Measurements from ENCODE around the gene INPP5J.

DNA sequence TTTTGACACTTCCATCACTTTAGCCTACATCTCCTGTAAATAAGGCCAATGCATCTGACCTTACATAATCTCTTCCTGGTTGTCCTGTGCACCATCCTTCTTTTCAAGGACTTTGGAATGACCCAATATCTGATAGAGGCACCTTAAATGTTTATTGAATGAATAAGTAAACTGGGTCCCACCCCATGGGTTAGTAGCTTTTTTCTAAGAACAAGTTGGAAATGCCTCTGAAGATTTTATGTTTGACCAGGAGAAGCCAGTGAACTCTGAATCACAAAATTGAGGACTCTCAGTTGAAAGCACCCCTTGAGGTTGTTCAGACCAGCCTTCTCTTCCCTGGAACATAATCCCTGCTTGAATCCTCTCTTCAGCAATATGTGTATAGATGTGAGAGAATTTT, 38.6 kb downstream of the INPP5J start:
- no peak for TF ChIP-seq TEAD1 (CRISPR knock-in tag; IDR thresholded peaks at IDR 0.05)
- TF ChIP-seq, protein P1, sequence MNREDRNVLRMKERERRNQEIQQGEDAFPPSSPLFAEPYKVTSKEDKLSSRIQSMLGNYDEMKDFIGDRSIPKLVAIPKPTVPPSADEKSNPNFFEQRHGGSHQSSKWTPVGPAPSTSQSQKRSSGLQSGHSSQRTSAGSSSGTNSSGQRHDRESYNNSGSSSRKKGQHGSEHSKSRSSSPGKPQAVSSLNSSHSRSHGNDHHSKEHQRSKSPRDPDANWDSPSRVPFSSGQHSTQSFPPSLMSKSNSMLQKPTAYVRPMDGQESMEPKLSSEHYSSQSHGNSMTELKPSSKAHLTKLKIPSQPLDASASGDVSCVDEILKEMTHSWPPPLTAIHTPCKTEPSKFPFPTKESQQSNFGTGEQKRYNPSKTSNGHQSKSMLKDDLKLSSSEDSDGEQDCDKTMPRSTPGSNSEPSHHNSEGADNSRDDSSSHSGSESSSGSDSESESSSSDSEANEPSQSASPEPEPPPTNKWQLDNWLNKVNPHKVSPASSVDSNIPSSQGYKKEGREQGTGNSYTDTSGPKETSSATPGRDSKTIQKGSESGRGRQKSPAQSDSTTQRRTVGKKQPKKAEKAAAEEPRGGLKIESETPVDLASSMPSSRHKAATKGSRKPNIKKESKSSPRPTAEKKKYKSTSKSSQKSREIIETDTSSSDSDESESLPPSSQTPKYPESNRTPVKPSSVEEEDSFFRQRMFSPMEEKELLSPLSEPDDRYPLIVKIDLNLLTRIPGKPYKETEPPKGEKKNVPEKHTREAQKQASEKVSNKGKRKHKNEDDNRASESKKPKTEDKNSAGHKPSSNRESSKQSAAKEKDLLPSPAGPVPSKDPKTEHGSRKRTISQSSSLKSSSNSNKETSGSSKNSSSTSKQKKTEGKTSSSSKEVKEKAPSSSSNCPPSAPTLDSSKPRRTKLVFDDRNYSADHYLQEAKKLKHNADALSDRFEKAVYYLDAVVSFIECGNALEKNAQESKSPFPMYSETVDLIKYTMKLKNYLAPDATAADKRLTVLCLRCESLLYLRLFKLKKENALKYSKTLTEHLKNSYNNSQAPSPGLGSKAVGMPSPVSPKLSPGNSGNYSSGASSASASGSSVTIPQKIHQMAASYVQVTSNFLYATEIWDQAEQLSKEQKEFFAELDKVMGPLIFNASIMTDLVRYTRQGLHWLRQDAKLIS (CRISPR knock-in tag; IDR thresholded peaks at IDR 0.05; ENCODE audit: borderline replicate concordance): no peak
- no peak for TF ChIP-seq TCF7 (CRISPR knock-in tag; IDR thresholded peaks at IDR 0.05; ENCODE audit: low read depth)
- TF ChIP-seq JUN (CRISPR knock-in tag; IDR thresholded peaks at IDR 0.05): no peak
- no peak for TF ChIP-seq ZNF263 (CRISPR knock-in tag; IDR thresholded peaks at IDR 0.05; ENCODE audit: low read depth)
- TF ChIP-seq NR1H2 (CRISPR knock-in tag; IDR thresholded peaks at IDR 0.05): no peak
- no peak for TF ChIP-seq NFYB (CRISPR knock-in tag; conservative IDR thresholded peaks at IDR 0.05; ENCODE audit: low read depth)
- no peak for TF ChIP-seq SP1 (CRISPR knock-in tag; conservative IDR thresholded peaks at IDR 0.05)
- TF ChIP-seq, protein P2, sequence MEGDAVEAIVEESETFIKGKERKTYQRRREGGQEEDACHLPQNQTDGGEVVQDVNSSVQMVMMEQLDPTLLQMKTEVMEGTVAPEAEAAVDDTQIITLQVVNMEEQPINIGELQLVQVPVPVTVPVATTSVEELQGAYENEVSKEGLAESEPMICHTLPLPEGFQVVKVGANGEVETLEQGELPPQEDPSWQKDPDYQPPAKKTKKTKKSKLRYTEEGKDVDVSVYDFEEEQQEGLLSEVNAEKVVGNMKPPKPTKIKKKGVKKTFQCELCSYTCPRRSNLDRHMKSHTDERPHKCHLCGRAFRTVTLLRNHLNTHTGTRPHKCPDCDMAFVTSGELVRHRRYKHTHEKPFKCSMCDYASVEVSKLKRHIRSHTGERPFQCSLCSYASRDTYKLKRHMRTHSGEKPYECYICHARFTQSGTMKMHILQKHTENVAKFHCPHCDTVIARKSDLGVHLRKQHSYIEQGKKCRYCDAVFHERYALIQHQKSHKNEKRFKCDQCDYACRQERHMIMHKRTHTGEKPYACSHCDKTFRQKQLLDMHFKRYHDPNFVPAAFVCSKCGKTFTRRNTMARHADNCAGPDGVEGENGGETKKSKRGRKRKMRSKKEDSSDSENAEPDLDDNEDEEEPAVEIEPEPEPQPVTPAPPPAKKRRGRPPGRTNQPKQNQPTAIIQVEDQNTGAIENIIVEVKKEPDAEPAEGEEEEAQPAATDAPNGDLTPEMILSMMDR (IDR thresholded peaks at IDR 0.05): no peak

All from WTC11 (cell line).